NB4 (cell line): ENCODE measurements around the gene SPTA1.

Experiments
- CTCF ChIP-seq: IDR thresholded peaks from one replicate; pipeline ENCODE4 v1.5.1; 2012; ENCODE audit warnings: low read depth, low read length
- MAX ChIP-seq: IDR thresholded peaks from 2 replicates; pipeline ENCODE4 v1.6.1; 2011; ENCODE audit warnings: low read depth, low read length
- MYC ChIP-seq: IDR thresholded peaks from 2 replicates; pipeline ENCODE4 v1.6.1; 2011; ENCODE audit warnings: low read depth, low read length
- POLR2A ChIP-seq: IDR thresholded peaks from 2 replicates; pipeline ENCODE4 v1.6.1; 2011; ENCODE audit warnings: mild to moderate bottlenecking; ENCODE audit not compliant: insufficient read length; ENCODE audit errors: extremely low read depth

GRCh38 chr1:158681606-158682005, 4.9 kb downstream of the SPTA1 start:
- no peak for TF ChIP-seq POLR2A
- no peak for TF ChIP-seq CTCF
- TF ChIP-seq MYC: no peak
- TF ChIP-seq MAX: no peak
